PC-3 (cell line): Measurements from ENCODE around the gene PATL1. TPM values are rescaled to one million over a fixed set of nuclear protein-coding genes. Genes with fewer than 3 reads are reported as not detected.
A peak's percentile ranks its signal among the peaks of the same experiment; 100 is the strongest.

ENCODE experiments used
- ATAC-seq: fragments of 200-7000 bp; cut with Tn5 transposase; 2 replicates; pipeline ENCODE4 v1.9.1; 2020; ENCODE audit warnings: mild to moderate bottlenecking, moderate library complexity
- Bru-seq: library from RNA; stranded (reverse); fragments of 400-500 nt; gene quantifications from one replicate; lab custom pipeline; 2021; lab: Mats Ljungman, UMichigan
- BruChase-seq, 2 experiments: library from RNA; stranded (reverse); fragments of 400-500 nt; gene quantifications; one replicate each; lab custom pipeline; 2021; lab: Mats Ljungman, UMichigan
- BruUV-seq: library from RNA; stranded (reverse); fragments of 400-500 nt; replicated peaks from 2 replicates; lab custom pipeline; 2021; lab: Mats Ljungman, UMichigan
- CTCF ChIA-PET: fragments of 300-600 bp; sonication (Branson Sonifier 250); formaldehyde crosslinking; loops from one replicate; lab custom pipeline; 2022; ENCODE audit warnings: antibody characterized with exemption; lab: Charles Lee
- POLR2A ChIA-PET: fragments of 300-600 bp; sonication (Branson Sonifier 250); formaldehyde crosslinking; loops from one replicate; lab custom pipeline; 2022; ENCODE audit warnings: antibody characterized with exemption; ENCODE audit not compliant: unreplicated experiment; lab: Charles Lee
- DNase-seq: peaks from one replicate; pipeline ENCODE4 v3.0.0-alpha.2; 2015
- H2AFZ ChIP-seq: fragments of 300-600 bp; sonication (generic); 2 replicates; pipeline ENCODE4 v1.6.0; 2016; ENCODE audit warnings: antibody characterized with exemption, low read length
- H3F3A ChIP-seq: fragments of 300-600 bp; sonication (generic); one replicate; pipeline ENCODE4 v1.6.0; 2017; ENCODE audit warnings: antibody characterized with exemption, low read length, control low read depth, mild to moderate bottlenecking; ENCODE audit not compliant: unreplicated experiment
- H3K27ac ChIP-seq: fragments of 300-600 bp; sonication (generic); 2 replicates; pipeline ENCODE4 v1.5.1; 2016; ENCODE audit warnings: mild to moderate bottlenecking, low read length
- H3K27me3 ChIP-seq: fragments of 300-600 bp; sonication (generic); 2 replicates; pipeline ENCODE4 v1.6.1; 2016; ENCODE audit warnings: low read length, mixed read lengths
- H3K36me3 ChIP-seq: fragments of 300-600 bp; sonication (generic); 2 replicates; pipeline ENCODE4 v1.6.1; 2016; ENCODE audit warnings: low read depth, mixed run types, low read length, mixed read lengths
- H3K4me1 ChIP-seq: fragments of 300-600 bp; sonication (generic); 2 replicates; pipeline ENCODE4 v1.5.1; 2016; ENCODE audit warnings: low read length; ENCODE audit not compliant: insufficient read depth
- H3K4me2 ChIP-seq: fragments of 300-600 bp; sonication (generic); 2 replicates; pipeline ENCODE4 v1.6.0; 2016; ENCODE audit warnings: low read length
- H3K4me3 ChIP-seq: fragments of 300-600 bp; sonication (generic); 2 replicates; pipeline ENCODE4 v1.5.1; 2016; ENCODE audit warnings: mild to moderate bottlenecking, low read length, mixed read lengths
- H3K79me2 ChIP-seq: fragments of 300-600 bp; sonication (generic); 2 replicates; pipeline ENCODE4 v1.6.1; 2017; ENCODE audit warnings: low read length, mixed read lengths
- H3K9ac ChIP-seq: fragments of 300-600 bp; sonication (generic); 2 replicates; pipeline ENCODE4 v1.6.0; 2016; ENCODE audit warnings: mild to moderate bottlenecking, low read length
- H3K9me2 ChIP-seq: fragments of 300-600 bp; sonication (generic); replicated peaks from 2 replicates; pipeline ENCODE4 v1.6.1; 2016; ENCODE audit warnings: mixed run types, low read length, mixed read lengths
- H3K9me3 ChIP-seq: fragments of 300-600 bp; sonication (generic); 2 replicates; pipeline ENCODE4 v1.6.1; 2016; ENCODE audit warnings: low read length, mixed read lengths
- H4K20me1 ChIP-seq: fragments of 300-600 bp; sonication (generic); 2 replicates; pipeline ENCODE4 v1.6.1; 2016; ENCODE audit warnings: low read length, mixed read lengths
- CTCF ChIP-seq: fragments of 300-600 bp; sonication (generic); conservative IDR thresholded peaks from 2 replicates; pipeline ENCODE4 v1.5.1; 2017; ENCODE audit warnings: antibody characterized with exemption, low read depth, mild to moderate bottlenecking, low read length
- EZH2 ChIP-seq: fragments of 300-600 bp; sonication (generic); IDR thresholded peaks from one replicate; pipeline ENCODE4 v1.6.1; 2017; ENCODE audit warnings: antibody characterized with exemption, mild to moderate bottlenecking, low read length; ENCODE audit not compliant: unreplicated experiment
- EZH2phosphoT487 ChIP-seq: fragments of 300-600 bp; sonication (generic); IDR thresholded peaks from 2 replicates; pipeline ENCODE4 v1.6.1; 2018; ENCODE audit warnings: mild to moderate bottlenecking, antibody characterized with exemption, low read length, borderline replicate concordance
- intact Hi-C: fragments of 100-400 bp; cut with micrococcal nuclease; formaldehyde crosslinking; loops from 2 replicates; pipeline ENCODE4 v1.9.0; 2023
- long read RNA-seq: library from polyadenylated mRNA; unstranded; transcript quantifications from one replicate; pipeline ENCODE4 v2.0.0, GENCODE V29; 2021; ENCODE audit not compliant: unreplicated experiment
- total RNA-seq: library from RNA; depleted of rRNA; stranded (reverse); fragments of >200 nt; gene quantifications from 2 replicates; pipeline ENCODE4 v1.2.3, GENCODE V29; 2014; rRNA removed

The PATL1 gene
- total RNA-seq (18.1 and 23.1 TPM in 2 replicates), Bru-seq, nascent RNA (percentile 83 among the genes with signal in this experiment), BruChase-seq, experiment 1, labeled RNA remaining after a 6-hour chase (percentile 94 among the genes with signal in this experiment), BruChase-seq, experiment 2, labeled RNA remaining after a 2-hour chase (percentile 89 among the genes with signal in this experiment)
- long read RNA-seq, full-length matches to known transcripts: 2 of 11 reads
- long read RNA-seq, partial matches to known transcripts: 6 of 11 reads
- long read RNA-seq, other reads (novel, unspliced or antisense): 3 of 11 reads

- ChIA-PET CTCF (interaction anchor here (0.6 to 1.6 kb wide), 6 partner anchors 53 to 489 kb away, joined by 3 to 12 read pairs (median 6); partner anchors contain the start of genes MRPL16 and OSBP), POLR2A (interaction anchor here (0.5 to 1.8 kb wide), 11 partner anchors 23 to 527 kb away, joined by 3 to 18 read pairs (median 4); partner anchors contain the start of gene FAM111A)
- BruUV-seq: no TSS peak
- Histone ChIP-seq H3K4me2 (peak within 1 kb of the TSS; percentile 93), H3K27ac (peak within 1 kb of the TSS; percentile 74), H3K36me3 (peaks cover 25% of the 10 kb centered on the region), H4K20me1 (peaks cover 11% of the 10 kb centered on the region), H3K4me3 (peak within 1 kb of the TSS; percentile 77), H3K27me3 (no peaks in the 10 kb centered on the region), H3K79me2 (peaks cover 37% of the 10 kb centered on the region), H3K9ac (peak within 1 kb of the TSS; percentile 90), H3F3A (no peaks in the 10 kb centered on the region), H3K4me1 (peaks cover 21% of the 10 kb centered on the region), H2AFZ (peak within 1 kb of the TSS; percentile 94), H3K9me3 (no peaks in the 10 kb centered on the region), H3K9me2 (no peaks in the 10 kb centered on the region)
- DNase-seq (peak; percentile 99), ATAC-seq (peak; percentile 95)
- intact Hi-C loops: loop anchor here (2.0 to 10.0 kb wide), 4 partner anchors 54 to 136 kb away; partner anchors contain the start of genes OSBP and STX3
- TF ChIP-seq EZH2phosphoT487 (no peak), CTCF (no peak), EZH2 (no peak)
These were observed at the start of gene PATL1 for GRCh38 chr11:59668950-59669610. Gene PATL1, minus strand, starts transcription at chr11:59669037. Its CDS starts 142 bp downstream, at chr11:59668895.

- ChIA-PET CTCF (no interaction called here), POLR2A (no interaction called here)
- H3K9me2 ChIP-seq: no peaks in the 10 kb centered on the region
- H3K27ac ChIP-seq: no peak overlapping the region
- H2AFZ ChIP-seq: no peak overlapping the region
- no TSS peak for BruUV-seq
- DNase-seq: no peak
- H3K9me3 ChIP-seq: no peaks in the 10 kb centered on the region
- no peaks in the 10 kb centered on the region for H3K36me3 ChIP-seq
- no peak overlapping the region for H3K9ac ChIP-seq
- H3K4me2 ChIP-seq: no peak overlapping the region
- ATAC-seq: no peak
- no peaks in the 10 kb centered on the region for H4K20me1 ChIP-seq
- no peak overlapping the region for H3K4me3 ChIP-seq
- intact Hi-C loops: no loop called here
- no peaks in the 10 kb centered on the region for H3K4me1 ChIP-seq
- no peaks in the 10 kb centered on the region for H3F3A ChIP-seq
- H3K79me2 ChIP-seq: no peaks in the 10 kb centered on the region
- H3K27me3 ChIP-seq: peaks cover 72% of the 10 kb centered on the region
- TF ChIP-seq CTCF (no peak), EZH2phosphoT487 (no peak)
These were observed 47.2 kb upstream of the PATL1 start for GRCh38 chr11:59716051-59716450.
